Spleen (tissue), 11 donors: ENCODE measurements around the gene CYTH4. TPM values are rescaled to one million over a fixed set of nuclear protein-coding genes. Genes with fewer than 3 reads are reported as not detected.

Experiments used
- DNase-seq: peaks from one replicate; pipeline ENCODE4 v3.0.0-alpha.2; 2020
- H3K27ac ChIP-seq, 8 donors: fragments of 200-600 bp; sonication (generic) in 7 of 8; 1 replicate in 4 of 8; 2 replicates in 4 of 8; pipeline versions ENCODE4 v1.5.0 to v1.8.0; 2016 to 2021; ENCODE audit warnings: inconsistent platforms in 4 of 8, mild to moderate bottlenecking in 4 of 8, moderate library complexity in 1 of 8
- H3K27me3 ChIP-seq, 7 donors: fragments of 200-600 bp; sonication (generic) in 6 of 7; replicated peaks in 1 of 7; 1 replicate in 4 of 7; 2 replicates in 3 of 7; pipeline versions ENCODE4 v1.5.0 to v1.8.0; 2016 to 2021; ENCODE audit warnings: inconsistent platforms in 3 of 7, mild to moderate bottlenecking in 1 of 7
- H3K36me3 ChIP-seq, 6 donors: fragments of 200-600 bp; sonication (generic) in 5 of 6; 1 replicate in 4 of 6; 2 replicates in 2 of 6; pipeline versions ENCODE4 v1.5.0 to v1.8.0; 2016 to 2021; ENCODE audit warnings: inconsistent platforms in 2 of 6
- H3K4me1 ChIP-seq, 6 donors: fragments of 200-600 bp; sonication (generic) in 5 of 6; 1 replicate in 3 of 6; 2 replicates in 3 of 6; pipeline versions ENCODE4 v1.5.0 to v1.8.0; 2016 to 2021; ENCODE audit warnings: inconsistent platforms in 3 of 6
- H3K4me3 ChIP-seq, 8 donors: fragments of 200-600 bp; sonication (generic) in 7 of 8; 1 replicate in 4 of 8; 2 replicates in 4 of 8; pipeline versions ENCODE4 v1.5.0 to v1.8.0; 2016 to 2021; ENCODE audit warnings: inconsistent platforms in 4 of 8, mild to moderate bottlenecking in 4 of 8, moderate library complexity in 2 of 8
- H3K9me3 ChIP-seq, 8 donors: fragments of 200-600 bp; sonication (generic) in 7 of 8; 1 replicate in 4 of 8; 2 replicates in 4 of 8; pipeline versions ENCODE4 v1.5.0 to v1.8.0; 2016 to 2021; ENCODE audit warnings: inconsistent platforms in 4 of 8
- POLR2A ChIP-seq, 3 donors: fragments of 450-650 bp; IDR thresholded peaks; one replicate each; pipeline ENCODE4 v1.5.1; 2017; ENCODE audit warnings: antibody characterized with exemption in 3 of 3, mild to moderate bottlenecking in 1 of 3
- POLR2AphosphoS5 ChIP-seq, 3 donors: sonication (generic); formaldehyde crosslinking; IDR thresholded peaks; one replicate each; pipeline ENCODE4 v1.5.1; 2017; ENCODE audit warnings: antibody characterized with exemption in 3 of 3
- WGBS, 5 donors: extraction: QIAGEN DNeasy Blood & Tissue Kit in 3 of 5; methylation state at CpG; one replicate each; pipeline versions ENCODE4 v1.1.5 to v1.1.7; 2013 to 2018; 5-methylcytosine and 5-hydroxymethylcytosine counted together
- intact Hi-C: fragments of 100-400 bp; cut with DNase I; formaldehyde crosslinking; loops from one replicate; pipeline ENCODE4 v1.15.0; 2023; ENCODE audit warnings: low total_unique reads
- polyA plus RNA-seq, 3 donors: library from polyadenylated mRNA; stranded (reverse); fragments of 200-250 nt; gene quantifications; one replicate each; pipeline ENCODE4 v1.2.1, GENCODE V29; 2013
- total RNA-seq, 7 donors: library from RNA; depleted of rRNA in 3 of 7; stranded (reverse); fragments of >200 nt in 3 of 7; fragmentation: NEBNext Ultra II Directional in 4 of 7; extraction: Animal tissue kit (Norgen Biotek cat#: 25700) in 4 of 7; gene quantifications; one replicate each; pipeline versions ENCODE4 v1.1.0 to v1.2.1, GENCODE V29; 2016 to 2021
- TF ChIP-seq, protein P1 (sequence below), 11 experiments: fragments of 200-600 bp in 7 of 11; fragments of 450-650 bp in 4 of 11; sonication (generic) in 4 of 11; IDR thresholded peaks in 8 of 11; conservative IDR thresholded peaks in 3 of 11; 1 replicate in 7 of 11; 2 replicates in 4 of 11; pipeline versions ENCODE4 v1.4.0 to v1.8.0; 2016 to 2021; ENCODE audit warnings: antibody characterized with exemption in 11 of 11, inconsistent platforms in 4 of 11, mild to moderate bottlenecking in 1 of 11
- donor health status: healthy with polysubstance abuse.
- donor health status: DM: no; HTN: no; CAD: no; lungs with moderate emphysema.
- donor health status: DM: no; HTN: no; CAD: no.
- donor health status: Bipolar disorder and iron deficiency.
- donor health status: healthy.
- donor health status: DM: no; HTN: no; CAD: no.
- donor health status: DM: yes; HTN: yes; CAD: no.

The CYTH4 gene
- total and polyA plus RNA-seq, 10 donors = 35.3 to 238 (median 104) TPM

DNA sequence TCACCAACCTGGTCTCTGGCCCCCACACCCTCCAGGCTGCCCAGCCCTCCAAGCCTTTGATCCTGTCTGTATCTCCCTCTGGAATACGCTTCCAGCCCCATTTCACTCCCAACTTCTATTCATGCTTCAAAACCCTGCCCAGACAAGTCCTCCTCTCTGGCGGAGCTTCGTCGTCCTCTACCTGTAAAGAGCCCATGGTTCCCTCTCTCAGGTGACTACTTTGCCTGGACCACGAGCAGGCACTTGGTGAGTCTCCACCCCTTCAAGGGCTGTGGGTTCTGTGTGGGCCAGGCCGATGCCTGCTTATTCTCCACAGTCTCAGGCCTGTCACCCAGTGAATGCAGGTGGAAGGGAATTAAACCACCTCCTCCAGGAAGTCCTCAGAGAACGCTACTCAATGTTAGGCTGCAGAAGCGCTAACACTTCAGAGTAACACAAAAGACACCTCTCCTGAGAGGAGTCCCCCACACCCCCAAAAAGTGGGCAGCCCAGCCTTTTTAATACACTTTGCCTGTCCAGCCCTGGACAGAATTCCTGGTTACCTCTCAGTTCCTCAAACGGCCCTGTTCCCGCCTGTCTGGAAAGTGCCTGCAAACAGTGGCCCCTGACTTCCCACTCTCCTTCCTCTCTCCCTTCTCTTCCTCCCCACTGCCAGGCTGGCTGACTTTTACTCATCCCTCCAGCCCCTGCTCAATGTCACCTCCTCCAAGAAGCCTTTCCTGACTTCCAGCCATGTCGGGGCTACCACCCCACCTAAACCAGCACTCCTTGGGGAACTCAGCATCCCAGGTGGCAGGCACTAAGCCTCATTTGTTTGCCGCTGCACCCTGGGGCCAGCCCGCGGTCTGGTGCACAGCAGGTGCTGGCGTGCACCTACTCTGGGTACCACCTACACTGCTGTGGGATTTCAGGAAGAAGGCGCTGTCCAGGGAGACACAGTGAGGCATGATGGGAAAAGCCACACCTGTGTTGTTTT is 47.3 kb upstream of the CYTH4 start:
- intact Hi-C loops = no loop called here
- H3K27me3 ChIP-seq = peaks cover 0 to 8% (median 0%) of the 10 kb centered on the region in 7 donors
- DNase-seq = peak; percentile 73
- TF ChIP-seq POLR2AphosphoS5 (IDR thresholded peaks at IDR 0.05) = peak in 2 of 3 donors; percentile 56 to 68
- TF ChIP-seq POLR2A (IDR thresholded peaks at IDR 0.05) = no peak
- TF ChIP-seq, protein P1, sequence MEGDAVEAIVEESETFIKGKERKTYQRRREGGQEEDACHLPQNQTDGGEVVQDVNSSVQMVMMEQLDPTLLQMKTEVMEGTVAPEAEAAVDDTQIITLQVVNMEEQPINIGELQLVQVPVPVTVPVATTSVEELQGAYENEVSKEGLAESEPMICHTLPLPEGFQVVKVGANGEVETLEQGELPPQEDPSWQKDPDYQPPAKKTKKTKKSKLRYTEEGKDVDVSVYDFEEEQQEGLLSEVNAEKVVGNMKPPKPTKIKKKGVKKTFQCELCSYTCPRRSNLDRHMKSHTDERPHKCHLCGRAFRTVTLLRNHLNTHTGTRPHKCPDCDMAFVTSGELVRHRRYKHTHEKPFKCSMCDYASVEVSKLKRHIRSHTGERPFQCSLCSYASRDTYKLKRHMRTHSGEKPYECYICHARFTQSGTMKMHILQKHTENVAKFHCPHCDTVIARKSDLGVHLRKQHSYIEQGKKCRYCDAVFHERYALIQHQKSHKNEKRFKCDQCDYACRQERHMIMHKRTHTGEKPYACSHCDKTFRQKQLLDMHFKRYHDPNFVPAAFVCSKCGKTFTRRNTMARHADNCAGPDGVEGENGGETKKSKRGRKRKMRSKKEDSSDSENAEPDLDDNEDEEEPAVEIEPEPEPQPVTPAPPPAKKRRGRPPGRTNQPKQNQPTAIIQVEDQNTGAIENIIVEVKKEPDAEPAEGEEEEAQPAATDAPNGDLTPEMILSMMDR (IDR thresholded peaks at IDR 0.05 in 8 of 11, conservative IDR thresholded peaks at IDR 0.05 in 3 of 11) = no peak
- no peaks in the 10 kb centered on the region for H3K9me3 ChIP-seq
- peak overlapping the region in 1 of 8 donors; percentile 56 for H3K4me3 ChIP-seq
- peak overlapping the region in 7 of 8 donors; percentile 51 to 99 (median 94) for H3K27ac ChIP-seq
- peaks cover 0 to 99% (median 57%) of the 10 kb centered on the region in 6 donors for H3K36me3 ChIP-seq
- peaks cover 47 to 100% (median 100%) of the 10 kb centered on the region in 6 donors for H3K4me1 ChIP-seq
- 62 to 75% (median 70%) methylated on average over 16 of the region's 16 CpGs for WGBS, 5 donors

DNA sequence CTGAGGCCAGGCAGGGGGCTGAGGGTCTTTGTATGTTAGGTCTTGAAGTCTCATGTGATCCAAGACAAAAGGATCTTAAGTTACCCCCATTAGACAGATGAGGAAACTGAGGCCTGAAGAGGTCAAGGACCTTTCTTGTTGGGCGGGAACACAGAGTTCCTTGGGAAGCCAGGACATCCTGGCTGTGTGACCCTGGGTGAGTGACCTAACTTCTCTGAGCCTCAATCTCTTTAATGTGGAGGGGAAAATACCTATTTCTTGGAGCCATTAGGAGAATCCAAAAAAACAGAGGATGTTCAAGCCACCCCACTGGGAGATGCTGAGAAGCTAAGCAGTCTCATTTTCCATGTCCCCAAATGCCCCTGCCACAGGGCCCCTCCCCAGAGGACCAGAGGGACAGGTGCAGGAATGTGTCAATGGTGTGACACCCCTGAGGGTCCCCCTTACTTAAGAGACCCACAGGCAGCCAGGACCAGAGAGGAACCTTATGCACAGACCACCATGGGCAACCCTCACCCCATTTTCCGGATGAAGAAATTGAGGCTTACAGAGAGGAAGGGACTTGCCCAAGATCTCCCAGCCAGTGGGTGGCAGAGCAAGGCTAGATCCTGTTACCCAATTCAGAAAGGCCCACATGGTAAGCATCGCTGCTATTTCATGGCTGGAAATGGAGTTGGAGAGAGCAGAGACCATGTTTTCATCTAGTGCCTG is 46.3 kb upstream of the CYTH4 start:
- WGBS, 5 donors = 56 to 80% (median 74%) methylated on average over 3 of the region's 3 CpGs
- Histone ChIP-seq H3K4me1 (peaks cover 58 to 100% (median 100%) of the 10 kb centered on the region in 6 donors), H3K4me3 (peak overlapping the region in 1 of 8 donors; percentile 56), H3K9me3 (no peaks in the 10 kb centered on the region), H3K27me3 (peaks cover 0 to 11% (median 0%) of the 10 kb centered on the region in 7 donors), H3K36me3 (peaks cover 0 to 100% (median 64%) of the 10 kb centered on the region in 6 donors), H3K27ac (peak overlapping the region; percentile 21 to 99 (median 92))
- intact Hi-C loops = no loop called here
- peak; percentile 50 for DNase-seq
- TF ChIP-seq POLR2AphosphoS5 (IDR thresholded peaks at IDR 0.05) (no peak), POLR2A (IDR thresholded peaks at IDR 0.05) (no peak)
- TF ChIP-seq, protein P1 (IDR thresholded peaks at IDR 0.05 in 8 of 11, conservative IDR thresholded peaks at IDR 0.05 in 3 of 11) = no peak

DNA sequence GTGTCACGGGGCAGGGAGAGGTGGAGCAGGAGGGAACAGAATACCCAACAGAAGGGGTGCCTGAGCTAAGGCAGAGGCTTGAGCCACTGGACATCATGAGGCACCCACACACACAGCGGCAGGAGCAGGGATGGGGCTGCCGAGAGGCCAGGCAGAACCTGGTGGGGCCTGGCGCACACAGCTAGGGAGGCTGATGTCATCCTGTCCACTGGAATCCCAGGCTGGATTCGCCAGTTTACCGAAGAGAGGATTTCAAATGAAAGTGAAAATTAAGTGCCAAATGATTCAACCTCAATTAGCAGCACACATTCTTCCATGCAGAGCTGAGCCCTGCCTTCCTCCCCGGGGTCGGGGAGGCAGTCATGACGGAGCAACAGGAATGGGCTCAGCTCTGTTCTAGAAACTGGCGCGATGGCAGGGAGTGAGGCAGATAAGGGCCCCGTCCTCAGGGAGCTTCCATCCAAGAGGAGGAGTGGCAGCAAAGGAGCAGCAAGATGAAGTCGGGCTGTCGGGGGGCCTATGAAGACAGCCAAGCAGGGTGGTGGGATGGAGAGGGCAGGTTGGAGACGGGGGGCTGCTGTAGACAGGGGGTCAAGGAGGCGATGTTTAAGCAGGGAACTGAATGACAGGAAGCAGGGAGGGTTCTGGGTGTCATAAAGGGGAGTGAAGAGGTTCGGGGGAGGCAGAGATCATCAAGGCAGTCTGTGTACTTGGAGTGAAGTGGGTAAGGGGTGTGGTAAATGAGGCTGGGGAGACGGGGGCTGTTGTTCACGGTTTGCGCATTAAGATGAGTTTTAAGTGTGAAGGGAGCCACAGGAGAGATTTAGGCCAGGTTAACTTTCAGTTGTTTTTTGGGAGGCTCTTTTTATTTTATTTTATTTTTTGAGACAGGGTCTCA is 44.7 kb upstream of the CYTH4 start:
- peak overlapping the region in 4 of 8 donors; percentile 1 to 56 (median 12) for H3K4me3 ChIP-seq
- peak overlapping the region; percentile 7 to 99 (median 94) for H3K27ac ChIP-seq
- H3K27me3 ChIP-seq = peaks cover 0 to 26% (median 0%) of the 10 kb centered on the region in 7 donors
- peaks cover 66 to 100% (median 100%) of the 10 kb centered on the region in 6 donors for H3K4me1 ChIP-seq
- H3K36me3 ChIP-seq = peaks cover 0 to 96% (median 58%) of the 10 kb centered on the region in 6 donors
- peak in 1 of 3 donors; percentile 52 for TF ChIP-seq POLR2AphosphoS5 (IDR thresholded peaks at IDR 0.05)
- TF ChIP-seq POLR2A (IDR thresholded peaks at IDR 0.05) = no peak
- WGBS, 5 donors = 68 to 79% (median 75%) methylated on average over 20 of the region's 20 CpGs
- DNase-seq = peak; percentile 74
- no peaks in the 10 kb centered on the region for H3K9me3 ChIP-seq
- intact Hi-C loops = no loop called here
